ENCODE results near the gene RTP5.

GRCh38 chr2:241870081-241870541 is 582 bp downstream of the RTP5 start:
- no peak for TF ChIP-seq CTCF (IDR thresholded peaks at IDR 0.05; ENCODE audit: insufficient read depth, low read depth, low read length)
- no peak for TF ChIP-seq EZH2 (IDR thresholded peaks at IDR 0.05; ENCODE audit: insufficient read depth, low read length)
